Measurements from ENCODE around the gene ACSM2A.
"Not testable (repeated sequence)": the region's sequence is repeated elsewhere in the genome, so short reads cannot be mapped to it uniquely, and the experiment has no call there.

- TF ChIP-seq CTCF, POLR2A (IDR thresholded peaks at IDR 0.05): not testable (repeated sequence)
Observed at GRCh38 chr16:20532284-20532792, 81.0 kb downstream of the ACSM2A start.
